Liver (tissue), 9 donors: ENCODE data around the gene HAPLN1. TPM values are rescaled to one million over a fixed set of nuclear protein-coding genes. Genes with fewer than 3 reads are reported as not detected.

Experiments
- DNase-seq: peaks from one replicate; pipeline ENCODE4 v3.0.0-alpha.2; 2017; ENCODE audit warnings: low spot score
- H3K27ac ChIP-seq, 2 donors: one replicate each; pipeline ENCODE4 v1.7.0; 2013; ENCODE audit warnings: inconsistent platforms in 2 of 2, low read length in 2 of 2, control low read depth in 1 of 2, low read depth in 1 of 2, mild to moderate bottlenecking in 1 of 2
- H3K27me3 ChIP-seq, 4 donors: one replicate each; pipeline versions ENCODE4 v1.6.1 to v1.7.0; 2013; ENCODE audit warnings: low read length in 3 of 4, inconsistent platforms in 1 of 4, mild to moderate bottlenecking in 1 of 4, moderate library complexity in 1 of 4; ENCODE audit not compliant: control insufficient read depth in 4 of 4, insufficient read depth in 4 of 4
- H3K36me3 ChIP-seq, 4 donors: one replicate each; pipeline versions ENCODE4 v1.6.1 to v1.7.0; 2013; ENCODE audit warnings: low read length in 3 of 4, mild to moderate bottlenecking in 3 of 4, low read depth in 1 of 4, moderate library complexity in 1 of 4; ENCODE audit not compliant: control insufficient read depth in 4 of 4, insufficient read depth in 3 of 4
- H3K4me1 ChIP-seq, 4 donors: one replicate each; pipeline versions ENCODE4 v1.6.1 to v1.7.0; 2013; ENCODE audit warnings: low read length in 3 of 4, mild to moderate bottlenecking in 3 of 4, moderate library complexity in 1 of 4; ENCODE audit not compliant: control insufficient read depth in 4 of 4, insufficient read depth in 4 of 4
- H3K4me3 ChIP-seq, 3 donors: one replicate each; pipeline versions ENCODE4 v1.6.1 to v1.7.0; 2013; ENCODE audit warnings: low read length in 3 of 3, control low read depth in 1 of 3, low read depth in 1 of 3, mild to moderate bottlenecking in 1 of 3
- H3K9ac ChIP-seq, 2 donors: one replicate each; pipeline ENCODE4 v1.7.0; 2013; ENCODE audit warnings: low read length in 2 of 2, mild to moderate bottlenecking in 2 of 2, moderate library complexity in 2 of 2, control low read depth in 1 of 2, low read depth in 1 of 2
- H3K9me3 ChIP-seq, 4 donors: one replicate each; pipeline versions ENCODE4 v1.6.1 to v1.7.0; 2013; ENCODE audit warnings: low read length in 3 of 4; ENCODE audit not compliant: control insufficient read depth in 4 of 4
- CTCF ChIP-seq: fragments of 150-350 bp; IDR thresholded peaks from 2 replicates; pipeline ENCODE4 v1.5.1; 2017; ENCODE audit warnings: improper control_type of control experiment, low read depth, low read length; ENCODE audit not compliant: missing input control
- EGR1 ChIP-seq, 2 donors: IDR thresholded peaks; 2 replicates each; pipeline ENCODE4 v1.6.1; 2016 to 2018; ENCODE audit warnings: antibody characterized with exemption in 2 of 2, low read depth in 2 of 2
- FOXA1 ChIP-seq: IDR thresholded peaks from 2 replicates; pipeline ENCODE4 v1.6.1; 2016; ENCODE audit warnings: antibody characterized with exemption
- FOXA2 ChIP-seq: IDR thresholded peaks from 2 replicates; pipeline ENCODE4 v1.6.1; 2016; ENCODE audit warnings: antibody characterized with exemption
- GABPA ChIP-seq, 2 donors: IDR thresholded peaks in 1 of 2; conservative IDR thresholded peaks in 1 of 2; 2 replicates each; pipeline ENCODE4 v1.6.1; 2016; ENCODE audit warnings: antibody characterized with exemption in 2 of 2, mild to moderate bottlenecking in 1 of 2, moderate library complexity in 1 of 2
- HNF4A ChIP-seq, 2 donors: conservative IDR thresholded peaks; 2 replicates each; pipeline ENCODE4 v1.6.1; 2016; ENCODE audit warnings: antibody characterized with exemption in 2 of 2, mild to moderate bottlenecking in 2 of 2
- HNF4G ChIP-seq: IDR thresholded peaks from 2 replicates; pipeline ENCODE4 v1.6.1; 2016; ENCODE audit warnings: antibody characterized with exemption
- JUND ChIP-seq, 2 donors: IDR thresholded peaks; 2 replicates each; pipeline ENCODE4 v1.6.1; 2016; ENCODE audit warnings: antibody characterized with exemption in 2 of 2
- MAX ChIP-seq: IDR thresholded peaks from 2 replicates; pipeline ENCODE4 v1.6.1; 2016; ENCODE audit warnings: antibody characterized with exemption
- NR2F2 ChIP-seq: IDR thresholded peaks from 2 replicates; pipeline ENCODE4 v1.6.1; 2016; ENCODE audit warnings: antibody characterized with exemption
- RAD21 ChIP-seq, 2 donors: IDR thresholded peaks; 2 replicates each; pipeline ENCODE4 v1.6.1; 2016; ENCODE audit warnings: antibody characterized with exemption in 2 of 2, mild to moderate bottlenecking in 2 of 2
- SP1 ChIP-seq: IDR thresholded peaks from 2 replicates; pipeline ENCODE4 v1.6.1; 2018; ENCODE audit warnings: antibody characterized with exemption, mild to moderate bottlenecking
- YY1 ChIP-seq: IDR thresholded peaks from 2 replicates; pipeline ENCODE4 v1.6.1; 2016; ENCODE audit warnings: antibody characterized with exemption, mild to moderate bottlenecking
- WGBS: extraction: QIAGEN DNeasy Blood & Tissue Kit; methylation state at CpG from one replicate; pipeline ENCODE4 v1.1.7; 2013; 5-methylcytosine and 5-hydroxymethylcytosine counted together
- polyA plus RNA-seq, 2 donors: library from polyadenylated mRNA; stranded (reverse) in 1 of 2; unstranded in 1 of 2; fragments of 200-250 nt in 1 of 2; fragments of >200 nt in 1 of 2; fragmentation: Nextera tagmentation in 1 of 2; extraction: Ambion mirVana in 1 of 2; gene quantifications; one replicate each; pipeline versions ENCODE4 v1.2.1 to v1.2.3, GENCODE V29; 2013 to 2015
- total RNA-seq, 2 donors: library from RNA; depleted of rRNA; stranded (reverse); fragments of >200 nt; gene quantifications; one replicate each; pipeline ENCODE4 v1.2.3, GENCODE V29; 2014
- TF ChIP-seq, protein P1 (sequence below): IDR thresholded peaks from 2 replicates; pipeline ENCODE4 v1.6.1; 2016; ENCODE audit warnings: antibody characterized with exemption
- TF ChIP-seq, protein P2 (sequence below): IDR thresholded peaks from 2 replicates; pipeline ENCODE4 v1.6.1; 2016; ENCODE audit warnings: antibody characterized with exemption, mild to moderate bottlenecking
- donor health status: healthy.
- donor health status: healthy.
- donor health status: healthy.
- donor health status: healthy.
- donor health status: healthy.

Gene HAPLN1
- total and polyA plus RNA-seq, 4 donors: 0.07 to 1.3 TPM; not detected in 2

- Histone ChIP-seq H3K4me3 (no peak overlapping the region), H3K36me3 (no peaks in the 10 kb centered on the region), H3K27me3 (peaks cover 0 to 5% (median 0%) of the 10 kb centered on the region in 4 donors), H3K27ac (no peak overlapping the region), H3K4me1 (no peaks in the 10 kb centered on the region), H3K9me3 (peaks cover 0 to 3% (median 0%) of the 10 kb centered on the region in 4 donors), H3K9ac (no peak overlapping the region)
- 84% methylated on average over 1 of the region's 1 CpG for WGBS
- TF ChIP-seq HNF4A (conservative IDR thresholded peaks at IDR 0.05) (no peak), RAD21 (IDR thresholded peaks at IDR 0.05) (no peak), GABPA (IDR thresholded peaks at IDR 0.05 in 1 of 2, conservative IDR thresholded peaks at IDR 0.05 in 1 of 2) (no peak), YY1 (no peak), FOXA1 (no peak), NR2F2 (no peak), EGR1 (IDR thresholded peaks at IDR 0.05; ENCODE audit: low read depth in 2 of 2) (no peak), MAX (no peak), FOXA2 (no peak), HNF4G (no peak), CTCF (no peak)
- TF ChIP-seq, protein P1, sequence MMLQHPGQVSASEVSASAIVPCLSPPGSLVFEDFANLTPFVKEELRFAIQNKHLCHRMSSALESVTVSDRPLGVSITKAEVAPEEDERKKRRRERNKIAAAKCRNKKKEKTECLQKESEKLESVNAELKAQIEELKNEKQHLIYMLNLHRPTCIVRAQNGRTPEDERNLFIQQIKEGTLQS: no peak
- TF ChIP-seq, protein P2, sequence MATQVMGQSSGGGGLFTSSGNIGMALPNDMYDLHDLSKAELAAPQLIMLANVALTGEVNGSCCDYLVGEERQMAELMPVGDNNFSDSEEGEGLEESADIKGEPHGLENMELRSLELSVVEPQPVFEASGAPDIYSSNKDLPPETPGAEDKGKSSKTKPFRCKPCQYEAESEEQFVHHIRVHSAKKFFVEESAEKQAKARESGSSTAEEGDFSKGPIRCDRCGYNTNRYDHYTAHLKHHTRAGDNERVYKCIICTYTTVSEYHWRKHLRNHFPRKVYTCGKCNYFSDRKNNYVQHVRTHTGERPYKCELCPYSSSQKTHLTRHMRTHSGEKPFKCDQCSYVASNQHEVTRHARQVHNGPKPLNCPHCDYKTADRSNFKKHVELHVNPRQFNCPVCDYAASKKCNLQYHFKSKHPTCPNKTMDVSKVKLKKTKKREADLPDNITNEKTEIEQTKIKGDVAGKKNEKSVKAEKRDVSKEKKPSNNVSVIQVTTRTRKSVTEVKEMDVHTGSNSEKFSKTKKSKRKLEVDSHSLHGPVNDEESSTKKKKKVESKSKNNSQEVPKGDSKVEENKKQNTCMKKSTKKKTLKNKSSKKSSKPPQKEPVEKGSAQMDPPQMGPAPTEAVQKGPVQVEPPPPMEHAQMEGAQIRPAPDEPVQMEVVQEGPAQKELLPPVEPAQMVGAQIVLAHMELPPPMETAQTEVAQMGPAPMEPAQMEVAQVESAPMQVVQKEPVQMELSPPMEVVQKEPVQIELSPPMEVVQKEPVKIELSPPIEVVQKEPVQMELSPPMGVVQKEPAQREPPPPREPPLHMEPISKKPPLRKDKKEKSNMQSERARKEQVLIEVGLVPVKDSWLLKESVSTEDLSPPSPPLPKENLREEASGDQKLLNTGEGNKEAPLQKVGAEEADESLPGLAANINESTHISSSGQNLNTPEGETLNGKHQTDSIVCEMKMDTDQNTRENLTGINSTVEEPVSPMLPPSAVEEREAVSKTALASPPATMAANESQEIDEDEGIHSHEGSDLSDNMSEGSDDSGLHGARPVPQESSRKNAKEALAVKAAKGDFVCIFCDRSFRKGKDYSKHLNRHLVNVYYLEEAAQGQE: no peak
- no peak for DNase-seq
Observed at GRCh38 chr5:83654427-83654994, 66.1 kb downstream of the HAPLN1 start.

DNA sequence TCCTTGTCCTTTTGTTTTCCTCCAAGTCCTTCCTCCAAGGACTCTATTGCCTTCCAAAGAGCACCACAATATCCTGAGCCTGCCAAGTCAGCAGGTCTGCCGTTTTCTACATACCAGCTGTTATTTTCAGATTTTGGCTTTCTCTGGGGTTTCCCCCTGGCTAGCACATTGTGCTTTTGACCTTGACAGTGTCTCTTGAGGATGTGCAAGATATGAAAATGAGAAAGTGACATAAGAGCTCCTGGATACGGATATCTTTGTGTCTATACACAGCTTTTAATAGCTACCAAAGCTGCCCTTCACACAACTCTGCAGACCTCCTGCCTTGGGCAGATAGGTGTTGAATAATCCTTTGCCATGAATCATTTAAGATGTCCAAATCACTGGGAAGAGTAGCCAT is 67.0 kb downstream of the HAPLN1 start:
- peaks cover 0 to 5% (median 0%) of the 10 kb centered on the region in 4 donors for H3K27me3 ChIP-seq
- TF ChIP-seq RAD21 (IDR thresholded peaks at IDR 0.05) (no peak), NR2F2 (no peak), GABPA (IDR thresholded peaks at IDR 0.05 in 1 of 2, conservative IDR thresholded peaks at IDR 0.05 in 1 of 2) (no peak), SP1 (no peak), JUND (IDR thresholded peaks at IDR 0.05) (no peak), FOXA2 (no peak), HNF4A (conservative IDR thresholded peaks at IDR 0.05) (no peak)
- TF ChIP-seq, protein P2: no peak
- no peaks in the 10 kb centered on the region for H3K4me1 ChIP-seq
- H3K27ac ChIP-seq: no peak overlapping the region
- 66% methylated on average over 2 of the region's 2 CpGs for WGBS
- no peak overlapping the region for H3K4me3 ChIP-seq
- H3K9me3 ChIP-seq: peaks cover 0 to 3% (median 0%) of the 10 kb centered on the region in 4 donors
- H3K9ac ChIP-seq: no peak overlapping the region
- no peaks in the 10 kb centered on the region for H3K36me3 ChIP-seq
- no peak for DNase-seq
